Vagina (tissue), 2 donors: ENCODE results near the gene CLRN3. TPM values are rescaled to one million over a fixed set of nuclear protein-coding genes. Genes with fewer than 3 reads are reported as not detected.

Experiments used
- DNase-seq, 2 donors: peaks; one replicate each; pipeline ENCODE4 v3.0.0-alpha.2; 2017; ENCODE audit errors: extremely low spot score in 2 of 2
- H3K27ac ChIP-seq: fragments of 200-600 bp; sonication (generic); one replicate; pipeline ENCODE4 v1.5.1; 2019
- H3K27me3 ChIP-seq: fragments of 200-600 bp; sonication (generic); one replicate; pipeline ENCODE4 v1.5.1; 2019
- H3K36me3 ChIP-seq, 2 donors: fragments of 200-600 bp; sonication (generic); one replicate each; pipeline ENCODE4 v1.5.1; 2017 to 2019
- H3K4me1 ChIP-seq: fragments of 200-600 bp; sonication (generic); one replicate; pipeline ENCODE4 v1.5.1; 2019
- H3K4me3 ChIP-seq, 2 donors: fragments of 200-600 bp; sonication (generic); 1 replicate in 1 of 2; 2 replicates in 1 of 2; pipeline ENCODE4 v1.5.1; 2016 to 2019
- H3K9me3 ChIP-seq: fragments of 200-600 bp; sonication (generic); one replicate; pipeline ENCODE4 v1.5.1; 2019
- CTCF ChIP-seq, 3 experiments: fragments of 450-650 bp in 2 of 3; fragments of 200-600 bp in 1 of 3; sonication (generic) in 1 of 3; IDR thresholded peaks; one replicate each; pipeline ENCODE4 v1.5.1; 2017 to 2019; ENCODE audit warnings: antibody characterized with exemption in 3 of 3, mild to moderate bottlenecking in 2 of 3, moderate library complexity in 2 of 3
- POLR2A ChIP-seq, 2 donors: fragments of 450-650 bp; IDR thresholded peaks; one replicate each; pipeline ENCODE4 v1.6.1; 2017; ENCODE audit warnings: antibody characterized with exemption in 2 of 2, mild to moderate bottlenecking in 2 of 2, moderate library complexity in 2 of 2
- POLR2AphosphoS5 ChIP-seq, 2 donors: sonication (generic); formaldehyde crosslinking; IDR thresholded peaks; one replicate each; pipeline ENCODE4 v1.9.0; 2017; ENCODE audit warnings: antibody characterized with exemption in 2 of 2, mild to moderate bottlenecking in 2 of 2, low read depth in 1 of 2; ENCODE audit not compliant: insufficient read depth in 1 of 2
- intact Hi-C: fragments of 100-400 bp; cut with DNase I; formaldehyde crosslinking; loops from one replicate; pipeline ENCODE4 v1.15.1; 2023
- total RNA-seq: library from RNA; depleted of rRNA; stranded (reverse); fragments of >200 nt; gene quantifications from one replicate; pipeline ENCODE4 v1.2.3, GENCODE V29; 2016

CLRN3 gene
- total RNA-seq, 1 donor from 2014 or later, result not detected

GRCh38 chr10:127834221-127834620, 58.5 kb downstream of the CLRN3 start:
- Histone ChIP-seq H3K4me3 (no peak overlapping the region), H3K27ac (no peak overlapping the region), H3K9me3 (no peaks in the 10 kb centered on the region), H3K27me3 (no peaks in the 10 kb centered on the region), H3K4me1 (no peaks in the 10 kb centered on the region), H3K36me3 (no peaks in the 10 kb centered on the region)
- no peak for DNase-seq
- intact Hi-C loops, result no loop called here
- TF ChIP-seq POLR2A (IDR thresholded peaks at IDR 0.05) (no peak), POLR2AphosphoS5 (IDR thresholded peaks at IDR 0.05; ENCODE audit: insufficient read depth in 1 of 2, low read depth in 1 of 2) (no peak), CTCF (IDR thresholded peaks at IDR 0.05) (no peak)

DNA sequence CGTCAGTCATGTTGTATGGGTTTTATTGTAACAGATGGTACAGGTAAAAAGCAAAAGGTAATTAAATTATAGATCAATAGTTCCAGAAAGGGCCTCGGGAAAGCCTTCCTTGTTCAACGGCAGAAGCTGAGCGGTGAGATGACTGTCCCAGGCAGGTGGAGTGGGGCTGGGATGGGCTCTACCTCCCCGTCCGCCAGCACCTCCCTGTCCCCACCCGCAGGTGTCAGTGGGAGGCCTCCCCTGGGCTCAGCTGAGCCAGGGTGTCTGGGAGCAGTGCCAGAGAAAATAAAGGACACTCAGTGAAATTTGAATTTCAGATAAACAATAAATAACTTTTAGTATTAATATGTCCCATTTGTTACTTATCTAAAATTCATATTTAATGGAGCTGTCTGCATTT, 58.9 kb downstream of the CLRN3 start:
- Histone ChIP-seq H3K36me3 (no peaks in the 10 kb centered on the region), H3K4me1 (no peaks in the 10 kb centered on the region), H3K4me3 (no peak overlapping the region), H3K27me3 (no peaks in the 10 kb centered on the region), H3K27ac (no peak overlapping the region), H3K9me3 (no peaks in the 10 kb centered on the region)
- no peak for TF ChIP-seq POLR2AphosphoS5 (IDR thresholded peaks at IDR 0.05; ENCODE audit: insufficient read depth in 1 of 2, low read depth in 1 of 2)
- no peak for TF ChIP-seq CTCF (IDR thresholded peaks at IDR 0.05)
- no peak for TF ChIP-seq POLR2A (IDR thresholded peaks at IDR 0.05)
- DNase-seq, result no peak
- intact Hi-C loops, result no loop called here

DNA sequence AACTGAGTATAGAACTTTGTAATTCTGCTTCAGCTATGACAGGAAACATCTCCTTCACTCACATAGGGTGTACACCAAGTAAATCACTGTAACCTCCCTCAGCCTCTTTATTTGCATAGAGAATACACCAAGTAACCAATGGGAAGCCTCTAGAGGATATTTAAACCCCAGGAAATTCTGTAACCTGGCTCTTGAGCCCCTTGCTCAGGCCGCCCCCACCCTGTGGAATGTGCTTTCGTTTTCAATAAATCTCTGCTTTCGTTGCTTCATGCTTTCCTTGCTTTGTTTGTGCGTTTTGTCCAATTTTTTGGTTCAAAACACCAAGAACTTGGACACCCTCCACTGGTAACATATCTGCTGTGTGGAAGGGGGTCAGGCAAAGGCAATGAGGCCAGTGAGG, 60.2 kb downstream of the CLRN3 start:
- no peak overlapping the region for H3K27ac ChIP-seq
- intact Hi-C loops, result no loop called here
- no peaks in the 10 kb centered on the region for H3K27me3 ChIP-seq
- no peaks in the 10 kb centered on the region for H3K9me3 ChIP-seq
- no peaks in the 10 kb centered on the region for H3K4me1 ChIP-seq
- H3K36me3 ChIP-seq, result no peaks in the 10 kb centered on the region
- no peak for DNase-seq
- TF ChIP-seq POLR2A (IDR thresholded peaks at IDR 0.05), result no peak
- TF ChIP-seq CTCF (IDR thresholded peaks at IDR 0.05), result no peak
- TF ChIP-seq POLR2AphosphoS5 (IDR thresholded peaks at IDR 0.05; ENCODE audit: insufficient read depth in 1 of 2, low read depth in 1 of 2), result no peak
- no peak overlapping the region for H3K4me3 ChIP-seq

GRCh38 chr10:127830414-127830813, 62.3 kb downstream of the CLRN3 start:
- no peaks in the 10 kb centered on the region for H3K9me3 ChIP-seq
- intact Hi-C loops, result no loop called here
- H3K27me3 ChIP-seq, result no peaks in the 10 kb centered on the region

More at GRCh38 chr10:127830414-127830813, 62.3 kb downstream of the CLRN3 start:
- no peak for DNase-seq
- no peak overlapping the region for H3K4me3 ChIP-seq
- no peak overlapping the region for H3K27ac ChIP-seq
- no peaks in the 10 kb centered on the region for H3K4me1 ChIP-seq
- TF ChIP-seq CTCF (IDR thresholded peaks at IDR 0.05) (no peak), POLR2A (IDR thresholded peaks at IDR 0.05) (no peak), POLR2AphosphoS5 (IDR thresholded peaks at IDR 0.05; ENCODE audit: insufficient read depth in 1 of 2, low read depth in 1 of 2) (no peak)
- H3K36me3 ChIP-seq, result no peaks in the 10 kb centered on the region

Other genes starting within 250 kb of the CLRN3 start
- gene FOXI2, start 155.8 kb downstream of the CLRN3 start, total RNA-seq, result 0.25 TPM
- 77.6 TPM for gene PTPRE, start 14.2 kb upstream of the CLRN3 start, total RNA-seq
- 11.5 TPM for gene MKI67, start 233.5 kb upstream of the CLRN3 start, total RNA-seq